Caco-2 (cell line): ENCODE data around the gene LIFR. TPM values are rescaled to one million over a fixed set of nuclear protein-coding genes. Genes with fewer than 3 reads are reported as not detected.

ENCODE experiments used
- BruUV-seq: library from RNA; stranded (reverse); fragments of 400-500 nt; replicated peaks from 2 replicates; lab custom pipeline; 2021; lab: Mats Ljungman, UMichigan
- CTCF ChIA-PET: fragments of 300-600 bp; sonication (Branson Sonifier 250); formaldehyde crosslinking; loops from one replicate; lab custom pipeline; 2022; ENCODE audit warnings: antibody characterized with exemption; lab: Charles Lee
- POLR2A ChIA-PET: fragments of 300-600 bp; sonication (Branson Sonifier 250); formaldehyde crosslinking; loops from one replicate; lab custom pipeline; 2022; ENCODE audit warnings: antibody characterized with exemption; lab: Charles Lee
- DNase-seq, 2 experiments: peaks; one replicate each; pipeline versions ENCODE4 v3.0.0 to v3.0.0-alpha.2; 2020 to 2022
- H3K27me3 ChIP-seq: replicated peaks from 2 replicates; pipeline ENCODE4 v1.6.0; 2011; ENCODE audit warnings: low read length; ENCODE audit not compliant: control insufficient read depth, insufficient read depth
- H3K36me3 ChIP-seq: 2 replicates; pipeline ENCODE4 v1.5.1; 2011; ENCODE audit warnings: low read length; ENCODE audit not compliant: control insufficient read depth, insufficient read depth
- H3K4me1 ChIP-seq: fragments of 250-450 bp; sonication (Bioruptor Pico); 2 replicates; pipeline ENCODE4 v1.5.1; 2020; ENCODE audit warnings: mild to moderate bottlenecking
- H3K4me3 ChIP-seq: 2 replicates; pipeline ENCODE4 v1.5.1; 2011; ENCODE audit warnings: low read depth, mild to moderate bottlenecking, control low read depth, low read length
- H3K9me3 ChIP-seq: fragments of 250-450 bp; sonication (Bioruptor Pico); 2 replicates; pipeline ENCODE4 v1.5.1; 2020; ENCODE audit warnings: mild to moderate bottlenecking, moderate library complexity
- H3K27ac Mint-ChIP-seq: one replicate; pipeline ENCODE4 v1.8.0; 2022; ENCODE audit warnings: mixed read lengths; ENCODE audit not compliant: unreplicated experiment
- H3K27me3 Mint-ChIP-seq: one replicate; pipeline ENCODE4 v1.8.0; 2022; ENCODE audit warnings: mixed read lengths; ENCODE audit not compliant: insufficient read depth, unreplicated experiment
- H3K36me3 Mint-ChIP-seq: one replicate; pipeline ENCODE4 v1.8.0; 2022; ENCODE audit warnings: mild to moderate bottlenecking, mixed read lengths; ENCODE audit not compliant: insufficient read depth, unreplicated experiment
- H3K4me1 Mint-ChIP-seq: one replicate; pipeline ENCODE4 v1.8.0; 2022; ENCODE audit warnings: low read depth, mixed read lengths; ENCODE audit not compliant: unreplicated experiment
- H3K4me3 Mint-ChIP-seq: one replicate; pipeline ENCODE4 v1.8.0; 2022; ENCODE audit warnings: mild to moderate bottlenecking, moderate library complexity, mixed read lengths; ENCODE audit not compliant: unreplicated experiment
- H3K9me3 Mint-ChIP-seq: one replicate; pipeline ENCODE4 v1.8.0; 2022; ENCODE audit warnings: mixed read lengths; ENCODE audit not compliant: unreplicated experiment
- intact Hi-C: fragments of 100-400 bp; cut with micrococcal nuclease; formaldehyde crosslinking; loops from one replicate; pipeline ENCODE4 v1.10.0; 2022; ENCODE audit not compliant: unreplicated experiment
- total RNA-seq: library from RNA; stranded (reverse); gene quantifications from 2 replicates; pipeline ENCODE4 v1.2.3, GENCODE V29; 2022
- TF ChIP-seq, protein P1 (sequence below), 2 experiments: fragments of 200-600 bp in 1 of 2; IDR thresholded peaks; 1 replicate in 1 of 2; 2 replicates in 1 of 2; pipeline versions ENCODE4 v1.5.1 to v1.8.0; 2011 to 2022; ENCODE audit warnings: antibody characterized with exemption in 1 of 2, control low read depth in 1 of 2, inconsistent platforms in 1 of 2, low read depth in 1 of 2, low read length in 1 of 2, mild to moderate bottlenecking in 1 of 2, moderate library complexity in 1 of 2; ENCODE audit not compliant: insufficient read depth in 1 of 2, severe bottlenecking in 1 of 2, unreplicated experiment in 1 of 2

Gene LIFR
- total RNA-seq, 1 experiment from 2014 or later, result 5.1 TPM

DNA sequence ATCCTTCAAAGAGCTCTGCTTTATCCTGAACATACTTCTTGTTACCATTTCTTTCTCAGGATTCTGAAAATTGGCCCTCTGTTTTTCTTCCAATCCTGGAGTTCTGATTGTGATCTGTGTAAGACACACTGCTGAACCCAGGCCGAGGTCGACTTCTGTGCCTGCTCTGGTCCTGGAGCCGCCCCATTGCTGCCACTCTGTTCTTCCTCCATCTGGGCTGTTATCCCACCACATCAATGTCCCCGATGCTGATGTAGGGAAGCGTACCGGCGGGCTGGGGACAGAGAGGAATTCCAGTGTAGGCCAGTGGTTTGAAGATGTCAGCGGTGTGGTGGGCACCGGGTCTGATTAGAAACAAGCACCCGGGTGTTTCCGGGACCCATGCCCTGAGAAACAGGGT, 102.5 kb downstream of the LIFR start:
- no peak for DNase-seq
- no peaks in the 10 kb centered on the region for H3K9me3 ChIP-seq
- Mint-ChIP-seq H3K4me1 (no peaks in the 10 kb centered on the region), H3K36me3 (no peaks in the 10 kb centered on the region), H3K27ac (no peak overlapping the region), H3K27me3 (no peaks in the 10 kb centered on the region), H3K4me3 (no peak overlapping the region), H3K9me3 (no peaks in the 10 kb centered on the region)
- no peaks in the 10 kb centered on the region for H3K27me3 ChIP-seq
- intact Hi-C loops, result no loop called here
- TF ChIP-seq, protein P1, sequence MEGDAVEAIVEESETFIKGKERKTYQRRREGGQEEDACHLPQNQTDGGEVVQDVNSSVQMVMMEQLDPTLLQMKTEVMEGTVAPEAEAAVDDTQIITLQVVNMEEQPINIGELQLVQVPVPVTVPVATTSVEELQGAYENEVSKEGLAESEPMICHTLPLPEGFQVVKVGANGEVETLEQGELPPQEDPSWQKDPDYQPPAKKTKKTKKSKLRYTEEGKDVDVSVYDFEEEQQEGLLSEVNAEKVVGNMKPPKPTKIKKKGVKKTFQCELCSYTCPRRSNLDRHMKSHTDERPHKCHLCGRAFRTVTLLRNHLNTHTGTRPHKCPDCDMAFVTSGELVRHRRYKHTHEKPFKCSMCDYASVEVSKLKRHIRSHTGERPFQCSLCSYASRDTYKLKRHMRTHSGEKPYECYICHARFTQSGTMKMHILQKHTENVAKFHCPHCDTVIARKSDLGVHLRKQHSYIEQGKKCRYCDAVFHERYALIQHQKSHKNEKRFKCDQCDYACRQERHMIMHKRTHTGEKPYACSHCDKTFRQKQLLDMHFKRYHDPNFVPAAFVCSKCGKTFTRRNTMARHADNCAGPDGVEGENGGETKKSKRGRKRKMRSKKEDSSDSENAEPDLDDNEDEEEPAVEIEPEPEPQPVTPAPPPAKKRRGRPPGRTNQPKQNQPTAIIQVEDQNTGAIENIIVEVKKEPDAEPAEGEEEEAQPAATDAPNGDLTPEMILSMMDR (IDR thresholded peaks at IDR 0.05; ENCODE audit: insufficient read depth in 1 of 2, low read depth in 1 of 2, low read length in 1 of 2, severe bottlenecking in 1 of 2, unreplicated experiment in 1 of 2), result no peak
- no peaks in the 10 kb centered on the region for H3K4me1 ChIP-seq
- POLR2A ChIA-PET, result no interaction called here
- H3K36me3 ChIP-seq, result no peaks in the 10 kb centered on the region
- CTCF ChIA-PET, result no interaction called here
- no TSS peak for BruUV-seq
- no peak overlapping the region for H3K4me3 ChIP-seq

DNA sequence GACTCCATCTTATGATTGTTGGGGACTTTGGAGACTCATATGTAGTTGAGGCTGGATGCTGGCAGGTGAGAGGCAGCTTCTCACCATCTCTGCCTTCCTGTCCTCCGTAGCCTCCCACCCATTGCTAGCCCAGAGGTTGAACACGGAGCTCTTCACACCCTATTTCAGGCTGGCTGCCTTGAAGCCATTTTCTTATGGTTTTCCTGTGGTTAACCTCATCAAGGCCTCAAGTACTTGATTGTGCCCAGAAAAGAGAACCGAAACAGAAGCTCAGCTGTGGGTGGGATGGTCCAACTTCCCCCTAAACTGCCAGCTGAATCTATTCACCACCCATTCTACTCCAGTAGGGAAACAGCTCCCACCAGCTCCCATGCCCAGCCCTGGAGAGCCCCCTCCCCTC, 102.9 kb downstream of the LIFR start:
- TF ChIP-seq, protein P1 (IDR thresholded peaks at IDR 0.05; ENCODE audit: insufficient read depth in 1 of 2, low read depth in 1 of 2, low read length in 1 of 2, severe bottlenecking in 1 of 2, unreplicated experiment in 1 of 2), result no peak
- Histone ChIP-seq H3K36me3 (no peaks in the 10 kb centered on the region), H3K27me3 (no peaks in the 10 kb centered on the region), H3K4me3 (no peak overlapping the region), H3K4me1 (no peaks in the 10 kb centered on the region), H3K9me3 (no peaks in the 10 kb centered on the region)
- Mint-ChIP-seq H3K4me1 (no peaks in the 10 kb centered on the region), H3K27ac (no peak overlapping the region), H3K36me3 (no peaks in the 10 kb centered on the region), H3K4me3 (no peak overlapping the region), H3K9me3 (no peaks in the 10 kb centered on the region), H3K27me3 (no peaks in the 10 kb centered on the region)
- BruUV-seq, result no TSS peak
- no peak for DNase-seq
- ChIA-PET CTCF (interaction anchor here (1.1 kb wide), 1 partner anchor 12 kb away, joined by 3 read pairs; no protein-coding TSS in a partner anchor), POLR2A (no interaction called here)
- intact Hi-C loops, result no loop called here

GRCh38 chr5:38452201-38452600, 104.2 kb downstream of the LIFR start:
- H3K27me3 ChIP-seq, result no peaks in the 10 kb centered on the region
- no peak overlapping the region for H3K4me3 Mint-ChIP-seq
- H3K36me3 Mint-ChIP-seq, result no peaks in the 10 kb centered on the region
- CTCF ChIA-PET, result interaction anchor here (1.7 kb wide), 1 partner anchor 10 kb away, joined by 5 read pairs; no protein-coding TSS in a partner anchor
- H3K36me3 ChIP-seq, result no peaks in the 10 kb centered on the region
- H3K9me3 ChIP-seq, result no peaks in the 10 kb centered on the region
- no peak for DNase-seq
- H3K27me3 Mint-ChIP-seq, result no peaks in the 10 kb centered on the region
- no peaks in the 10 kb centered on the region for H3K4me1 ChIP-seq
- no peaks in the 10 kb centered on the region for H3K9me3 Mint-ChIP-seq
- intact Hi-C loops, result no loop called here
- POLR2A ChIA-PET, result no interaction called here
- H3K27ac Mint-ChIP-seq, result no peak overlapping the region
- no TSS peak for BruUV-seq
- TF ChIP-seq, protein P1 (IDR thresholded peaks at IDR 0.05; ENCODE audit: insufficient read depth in 1 of 2, low read depth in 1 of 2, low read length in 1 of 2, severe bottlenecking in 1 of 2, unreplicated experiment in 1 of 2), result no peak
- H3K4me3 ChIP-seq, result no peak overlapping the region
- H3K4me1 Mint-ChIP-seq, result no peaks in the 10 kb centered on the region
